MM.1S (cell line): ENCODE data around the gene PARVA.

Source experiments
- DNase-seq: peaks from one replicate; pipeline ENCODE4 v3.0.0-alpha.2; 2015
- H2AFZ ChIP-seq: fragments of 300-600 bp; sonication (generic); 2 replicates; pipeline ENCODE4 v1.6.0; 2016; ENCODE audit warnings: antibody characterized with exemption, low read length
- H3F3A ChIP-seq: fragments of 300-600 bp; sonication (generic); 2 replicates; pipeline ENCODE4 v1.6.1; 2016; ENCODE audit warnings: mild to moderate bottlenecking, antibody characterized with exemption, low read length, moderate library complexity, mixed read lengths; ENCODE audit not compliant: insufficient read depth
- H3K27ac ChIP-seq: fragments of 300-600 bp; sonication (generic); 2 replicates; pipeline ENCODE4 v1.5.1; 2016; ENCODE audit warnings: mild to moderate bottlenecking, low read length
- H3K27me3 ChIP-seq: fragments of 300-600 bp; sonication (generic); replicated peaks from 2 replicates; pipeline ENCODE4 v1.6.0; 2016; ENCODE audit warnings: low read length; ENCODE audit not compliant: insufficient read depth
- H3K36me3 ChIP-seq: fragments of 300-600 bp; sonication (generic); replicated peaks from 2 replicates; pipeline ENCODE4 v1.6.1; 2016; ENCODE audit warnings: mild to moderate bottlenecking, low read length, mixed read lengths; ENCODE audit not compliant: insufficient read depth
- H3K4me1 ChIP-seq: fragments of 300-600 bp; sonication (generic); 2 replicates; pipeline ENCODE4 v1.6.1; 2016; ENCODE audit warnings: low read length, mixed read lengths
- H3K4me2 ChIP-seq: fragments of 300-600 bp; sonication (generic); 2 replicates; pipeline ENCODE4 v1.6.0; 2016; ENCODE audit warnings: low read depth, low read length
- H3K4me3 ChIP-seq: fragments of 300-600 bp; sonication (generic); 2 replicates; pipeline ENCODE4 v1.5.1; 2016; ENCODE audit warnings: low read length, mixed read lengths
- H3K79me2 ChIP-seq: fragments of 300-600 bp; sonication (generic); 2 replicates; pipeline ENCODE4 v1.6.1; 2016; ENCODE audit warnings: mixed run types, low read length, mixed read lengths
- H3K9ac ChIP-seq: fragments of 300-600 bp; sonication (generic); 2 replicates; pipeline ENCODE4 v1.6.1; 2016; ENCODE audit warnings: low read length, mixed read lengths
- H3K9me2 ChIP-seq: fragments of 300-600 bp; sonication (generic); replicated peaks from 2 replicates; pipeline ENCODE4 v1.6.1; 2016; ENCODE audit warnings: mild to moderate bottlenecking, low read length, mixed read lengths; ENCODE audit not compliant: insufficient read depth
- H3K9me3 ChIP-seq: fragments of 300-600 bp; sonication (generic); replicated peaks from 2 replicates; pipeline ENCODE4 v1.6.1; 2016; ENCODE audit warnings: mild to moderate bottlenecking, low read length, mixed read lengths; ENCODE audit not compliant: insufficient read depth
- H4K20me1 ChIP-seq: fragments of 300-600 bp; sonication (generic); 2 replicates; pipeline ENCODE4 v1.6.1; 2016; ENCODE audit warnings: mild to moderate bottlenecking, low read length, moderate library complexity, mixed read lengths; ENCODE audit not compliant: insufficient read depth
- CTCF ChIP-seq: fragments of 300-600 bp; sonication (generic); IDR thresholded peaks from 2 replicates; pipeline ENCODE4 v1.5.1; 2016; ENCODE audit warnings: antibody characterized with exemption, low read length, mixed read lengths
- EZH2 ChIP-seq: fragments of 300-600 bp; sonication (generic); optimal IDR thresholded peaks from 2 replicates; pipeline ENCODE3; 2017; ENCODE audit warnings: low read depth, mild to moderate bottlenecking, antibody characterized with exemption, low read length, mixed read lengths
- EZH2phosphoT487 ChIP-seq: fragments of 300-600 bp; sonication (generic); IDR thresholded peaks from 2 replicates; pipeline ENCODE4 v1.6.1; 2018; ENCODE audit warnings: antibody characterized with exemption, low read length

PARVA gene

GRCh38 chr11:12577725-12578644, 200.6 kb downstream of the PARVA start:
- no peak for TF ChIP-seq EZH2
- no peak for TF ChIP-seq EZH2phosphoT487
- TF ChIP-seq CTCF, result no peak
- no peaks in the 10 kb centered on the region for H3K79me2 ChIP-seq
- H2AFZ ChIP-seq, result no peak overlapping the region

GRCh38 chr11:12581416-12581815, 204.0 kb downstream of the PARVA start:
- Histone ChIP-seq H3K79me2 (no peaks in the 10 kb centered on the region), H3K4me1 (no peaks in the 10 kb centered on the region), H3K4me2 (no peak overlapping the region), H3F3A (no peaks in the 10 kb centered on the region), H3K9me3 (no peaks in the 10 kb centered on the region), H4K20me1 (no peaks in the 10 kb centered on the region), H3K9ac (no peak overlapping the region), H3K9me2 (no peaks in the 10 kb centered on the region), H3K27me3 (no peaks in the 10 kb centered on the region), H2AFZ (no peak overlapping the region), H3K36me3 (no peaks in the 10 kb centered on the region), H3K4me3 (no peak overlapping the region), H3K27ac (no peak overlapping the region)
- TF ChIP-seq EZH2phosphoT487 (no peak), CTCF (no peak), EZH2 (no peak)
- DNase-seq, result no peak

More at GRCh38 chr11:12577725-12578644, 200.6 kb downstream of the PARVA start:
- Histone ChIP-seq H3K9me2 (no peaks in the 10 kb centered on the region), H3K4me3 (no peak overlapping the region), H3K9me3 (no peaks in the 10 kb centered on the region; the same call in 1 of the 2 replicates), H3K27me3 (no peaks in the 10 kb centered on the region), H4K20me1 (no peaks in the 10 kb centered on the region), H3F3A (no peaks in the 10 kb centered on the region), H3K4me1 (no peaks in the 10 kb centered on the region), H3K27ac (no peak overlapping the region), H3K9ac (no peak overlapping the region), H3K36me3 (no peaks in the 10 kb centered on the region), H3K4me2 (no peak overlapping the region)
- no peak for DNase-seq

GRCh38 chr11:12581923-12582322, 204.6 kb downstream of the PARVA start:
- Histone ChIP-seq H3K9me2 (no peaks in the 10 kb centered on the region), H3K27me3 (no peaks in the 10 kb centered on the region), H3K9ac (no peak overlapping the region), H3F3A (no peaks in the 10 kb centered on the region), H3K27ac (no peak overlapping the region), H3K9me3 (no peaks in the 10 kb centered on the region), H3K36me3 (no peaks in the 10 kb centered on the region), H4K20me1 (no peaks in the 10 kb centered on the region), H3K4me3 (no peak overlapping the region), H3K4me1 (no peaks in the 10 kb centered on the region), H3K79me2 (no peaks in the 10 kb centered on the region), H3K4me2 (no peak overlapping the region), H2AFZ (no peak overlapping the region)
- TF ChIP-seq CTCF, result no peak
- no peak for DNase-seq
